Neutrophil (primary cell): Measurements from ENCODE around the gene APCDD1L.

Experiments
- H3K27ac ChIP-seq: fragments of 200-600 bp; sonication (generic); 2 replicates; pipeline ENCODE4 v1.5.1; 2016; ENCODE audit warnings: mild to moderate bottlenecking, moderate library complexity
- H3K27me3 ChIP-seq: fragments of 200-600 bp; sonication (generic); 2 replicates; pipeline ENCODE4 v1.6.0; 2016; ENCODE audit warnings: mild to moderate bottlenecking
- H3K36me3 ChIP-seq: fragments of 200-600 bp; sonication (generic); 2 replicates; pipeline ENCODE4 v1.5.1; 2017
- H3K4me1 ChIP-seq, 2 experiments: fragments of 200-600 bp in 1 of 2; sonication (generic) in 1 of 2; 1 replicate in 1 of 2; 2 replicates in 1 of 2; pipeline versions ENCODE4 v1.5.1 to v1.6.1; 2013 to 2016; ENCODE audit warnings: low read depth in 1 of 2, low read length in 1 of 2, mild to moderate bottlenecking in 1 of 2, moderate library complexity in 1 of 2; ENCODE audit not compliant: control insufficient read depth in 1 of 2, insufficient read depth in 1 of 2
- H3K4me3 ChIP-seq, 2 experiments: fragments of 200-600 bp in 1 of 2; sonication (generic) in 1 of 2; 1 replicate in 1 of 2; 2 replicates in 1 of 2; pipeline ENCODE4 v1.5.1; 2013 to 2016; ENCODE audit warnings: low read depth in 1 of 2, low read length in 1 of 2, mild to moderate bottlenecking in 1 of 2, moderate library complexity in 1 of 2
- H3K9me3 ChIP-seq: fragments of 200-600 bp; sonication (generic); 2 replicates; pipeline ENCODE4 v1.5.1; 2016
- CTCF ChIP-seq: fragments of 200-600 bp; sonication (generic); IDR thresholded peaks from 2 replicates; pipeline ENCODE4 v1.5.1; 2016; ENCODE audit warnings: antibody characterized with exemption

APCDD1L gene

GRCh38 chr20:58495623-58496428 is 19.4 kb downstream of the APCDD1L start:
- TF ChIP-seq CTCF, result no peak
- Histone ChIP-seq H3K36me3 (no peaks in the 10 kb centered on the region), H3K27me3 (peaks cover 13% of the 10 kb centered on the region), H3K27ac (no peak overlapping the region), H3K4me1 (no peaks in the 10 kb centered on the region), H3K9me3 (no peaks in the 10 kb centered on the region), H3K4me3 (no peak overlapping the region)

- Histone ChIP-seq H3K4me3 (no peak overlapping the region), H3K27me3 (peaks cover 21% of the 10 kb centered on the region), H3K27ac (no peak overlapping the region), H3K36me3 (no peaks in the 10 kb centered on the region), H3K4me1 (no peaks in the 10 kb centered on the region), H3K9me3 (no peaks in the 10 kb centered on the region)
- TF ChIP-seq CTCF, result no peak
Measured at GRCh38 chr20:58494923-58495622, 20.1 kb downstream of the APCDD1L start.

- Histone ChIP-seq H3K27me3 (peaks cover 15% of the 10 kb centered on the region), H3K4me1 (no peaks in the 10 kb centered on the region), H3K4me3 (no peak overlapping the region), H3K27ac (no peak overlapping the region), H3K36me3 (no peaks in the 10 kb centered on the region), H3K9me3 (no peaks in the 10 kb centered on the region)
- TF ChIP-seq CTCF, result no peak
Measured at GRCh38 chr20:58492795-58493524, 22.2 kb downstream of the APCDD1L start.

- H3K4me3 ChIP-seq, result no peak overlapping the region
- H3K36me3 ChIP-seq, result no peaks in the 10 kb centered on the region
- no peak overlapping the region for H3K27ac ChIP-seq
- TF ChIP-seq CTCF, result no peak
- H3K4me1 ChIP-seq, result no peaks in the 10 kb centered on the region
- H3K9me3 ChIP-seq, result no peaks in the 10 kb centered on the region
- H3K27me3 ChIP-seq, result peaks cover 15% of the 10 kb centered on the region
Measured at GRCh38 chr20:58492074-58492718, 23.0 kb downstream of the APCDD1L start.

- Histone ChIP-seq H3K36me3 (no peaks in the 10 kb centered on the region), H3K9me3 (no peaks in the 10 kb centered on the region), H3K27me3 (peaks cover 35% of the 10 kb centered on the region), H3K27ac (no peak overlapping the region), H3K4me3 (no peak overlapping the region), H3K4me1 (no peaks in the 10 kb centered on the region)
- no peak for TF ChIP-seq CTCF
Measured at GRCh38 chr20:58486207-58486606, 29.0 kb downstream of the APCDD1L start.
